B cell (primary cell): ENCODE data around the gene LIPF.

Experiments used
- EZH2 ChIP-seq: IDR thresholded peaks from 2 replicates; pipeline ENCODE4 v1.6.1; 2012; ENCODE audit warnings: borderline replicate concordance, low read depth, mild to moderate bottlenecking, moderate library complexity, low read length; ENCODE audit not compliant: insufficient read depth, poor library complexity, severe bottlenecking
- TF ChIP-seq, protein P1 (sequence below): fragments of 200-600 bp; IDR thresholded peaks from one replicate; pipeline ENCODE4 v1.8.0; 2022; ENCODE audit warnings: antibody characterized with exemption, mild to moderate bottlenecking

DNA sequence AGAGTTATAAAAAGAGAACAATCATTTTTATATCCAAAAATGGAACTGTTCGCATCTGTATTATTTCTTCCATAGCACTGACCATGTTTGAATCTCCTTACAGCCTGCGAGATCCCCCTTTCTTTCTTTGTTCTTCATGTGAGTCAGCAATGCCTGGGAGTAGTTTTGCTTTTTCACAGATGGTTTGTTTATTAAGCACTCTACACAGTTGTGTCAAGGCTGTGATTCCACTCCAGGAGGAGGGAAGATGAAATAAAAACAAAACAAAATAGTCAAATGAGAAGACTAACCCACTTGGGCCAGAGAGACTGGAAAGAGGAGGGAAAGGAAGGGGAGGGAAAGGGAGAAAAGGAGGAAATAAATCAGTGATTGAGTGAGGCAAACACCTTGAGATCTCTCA is 7.8 kb downstream of the LIPF start:
- TF ChIP-seq EZH2 = no peak
- TF ChIP-seq, protein P1, sequence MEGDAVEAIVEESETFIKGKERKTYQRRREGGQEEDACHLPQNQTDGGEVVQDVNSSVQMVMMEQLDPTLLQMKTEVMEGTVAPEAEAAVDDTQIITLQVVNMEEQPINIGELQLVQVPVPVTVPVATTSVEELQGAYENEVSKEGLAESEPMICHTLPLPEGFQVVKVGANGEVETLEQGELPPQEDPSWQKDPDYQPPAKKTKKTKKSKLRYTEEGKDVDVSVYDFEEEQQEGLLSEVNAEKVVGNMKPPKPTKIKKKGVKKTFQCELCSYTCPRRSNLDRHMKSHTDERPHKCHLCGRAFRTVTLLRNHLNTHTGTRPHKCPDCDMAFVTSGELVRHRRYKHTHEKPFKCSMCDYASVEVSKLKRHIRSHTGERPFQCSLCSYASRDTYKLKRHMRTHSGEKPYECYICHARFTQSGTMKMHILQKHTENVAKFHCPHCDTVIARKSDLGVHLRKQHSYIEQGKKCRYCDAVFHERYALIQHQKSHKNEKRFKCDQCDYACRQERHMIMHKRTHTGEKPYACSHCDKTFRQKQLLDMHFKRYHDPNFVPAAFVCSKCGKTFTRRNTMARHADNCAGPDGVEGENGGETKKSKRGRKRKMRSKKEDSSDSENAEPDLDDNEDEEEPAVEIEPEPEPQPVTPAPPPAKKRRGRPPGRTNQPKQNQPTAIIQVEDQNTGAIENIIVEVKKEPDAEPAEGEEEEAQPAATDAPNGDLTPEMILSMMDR = no peak
